GF-D8 (cell line): Measurements from ENCODE around the gene TRIM15.
A peak's percentile ranks its signal among the peaks of the same experiment; 100 is the strongest.
"Not testable (repeated sequence)": the region's sequence is repeated elsewhere in the genome, so short reads cannot be mapped to it uniquely, and the experiment has no call there.

Experiments
- DNase-seq: peaks from one replicate; lab custom pipeline; 2025; lab: John Stamatoyannopoulos, UW

Gene TRIM15

GRCh38 chr6:30162265-30163089 is 869 bp upstream of the TRIM15 start:
- no peak for DNase-seq

GRCh38 chr6:30163918-30164654 is 740 bp downstream of the TRIM15 start:
- DNase-seq: no peak

- no peak for DNase-seq
Observed at GRCh38 chr6:30164714-30165113, 1.4 kb downstream of the TRIM15 start.

- DNase-seq: not testable (repeated sequence)
Observed at GRCh38 chr6:30165238-30165637, 1.9 kb downstream of the TRIM15 start.

- DNase-seq: no peak
Observed at GRCh38 chr6:30167101-30167500, 3.8 kb downstream of the TRIM15 start.

- DNase-seq: no peak
Observed at GRCh38 chr6:30168741-30169140, 5.4 kb downstream of the TRIM15 start.

GRCh38 chr6:30169658-30170614 is 6.6 kb downstream of the TRIM15 start:
- DNase-seq: peak; percentile 22

GRCh38 chr6:30171677-30172471 is 8.5 kb downstream of the TRIM15 start:
- no peak for DNase-seq

GRCh38 chr6:30172681-30173080 is 9.3 kb downstream of the TRIM15 start:
- DNase-seq: no peak

- DNase-seq: no peak
Observed at GRCh38 chr6:30175765-30176164, 12.4 kb downstream of the TRIM15 start.

GRCh38 chr6:30178837-30179236 is 15.5 kb downstream of the TRIM15 start:
- no peak for DNase-seq

GRCh38 chr6:30180145-30180544 is 16.8 kb downstream of the TRIM15 start:
- no peak for DNase-seq

GRCh38 chr6:30184417-30185031 is 21.2 kb downstream of the TRIM15 start:
- no peak for DNase-seq

- no peak for DNase-seq
Observed at GRCh38 chr6:30185846-30186484, 22.6 kb downstream of the TRIM15 start.

- no peak for DNase-seq
Observed at GRCh38 chr6:30188541-30188940, 25.2 kb downstream of the TRIM15 start.

GRCh38 chr6:30192076-30192475 is 28.7 kb downstream of the TRIM15 start:
- DNase-seq: no peak

- no peak for DNase-seq
Observed at GRCh38 chr6:30194797-30195690, 31.7 kb downstream of the TRIM15 start.

- DNase-seq: no peak
Observed at GRCh38 chr6:30195951-30196350, 32.6 kb downstream of the TRIM15 start.

GRCh38 chr6:30196376-30196775 is 33.0 kb downstream of the TRIM15 start:
- no peak for DNase-seq
